HG03442 (cell line): ENCODE results near the gene TUBB3.
"Not testable (repeated sequence)": the region's sequence is repeated elsewhere in the genome, so short reads cannot be mapped to it uniquely, and the experiment has no call there.

Source experiments
- ATAC-seq: cut with Tn5 transposase; IDR thresholded peaks from one replicate; pipeline ENCODE4 v1.9.1; 2021; ENCODE audit warnings: mild to moderate bottlenecking, moderate library complexity; ENCODE audit not compliant: unreplicated experiment

The TUBB3 gene

DNA sequence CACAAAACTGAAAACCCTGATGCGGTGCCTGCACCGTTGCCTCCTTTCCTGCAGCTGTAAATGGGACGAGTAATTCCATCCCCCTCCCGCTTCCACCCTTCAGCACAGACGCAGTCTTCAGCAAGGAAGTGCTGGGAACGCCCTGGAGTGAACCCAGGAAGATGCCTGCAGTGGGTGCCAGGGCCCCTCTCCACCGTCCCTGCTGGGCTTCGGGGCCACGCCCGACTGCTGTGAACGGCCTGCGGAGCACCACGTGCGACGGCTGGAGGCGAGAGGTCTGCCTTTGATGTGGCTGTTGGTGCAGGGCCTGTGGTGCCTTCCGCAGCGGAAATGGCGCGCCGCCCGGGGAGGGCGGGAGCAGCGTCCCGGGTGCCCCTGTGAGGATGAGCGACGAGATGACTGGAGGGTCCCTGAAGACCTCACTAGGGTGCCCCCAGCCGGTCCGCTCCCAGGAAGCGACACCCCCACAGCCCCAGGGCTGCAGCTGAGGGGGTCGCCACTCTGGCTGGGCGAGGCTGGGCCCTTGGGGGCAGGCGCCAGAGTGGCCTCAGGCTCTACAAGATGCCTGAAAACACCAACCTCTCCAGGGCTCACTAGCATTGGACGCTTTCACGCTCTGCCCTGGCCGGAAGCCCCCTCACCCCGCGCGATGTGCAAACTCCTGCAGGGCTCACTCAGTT is 5.2 kb upstream of the TUBB3 start:
- peak; percentile 62 for ATAC-seq

DNA sequence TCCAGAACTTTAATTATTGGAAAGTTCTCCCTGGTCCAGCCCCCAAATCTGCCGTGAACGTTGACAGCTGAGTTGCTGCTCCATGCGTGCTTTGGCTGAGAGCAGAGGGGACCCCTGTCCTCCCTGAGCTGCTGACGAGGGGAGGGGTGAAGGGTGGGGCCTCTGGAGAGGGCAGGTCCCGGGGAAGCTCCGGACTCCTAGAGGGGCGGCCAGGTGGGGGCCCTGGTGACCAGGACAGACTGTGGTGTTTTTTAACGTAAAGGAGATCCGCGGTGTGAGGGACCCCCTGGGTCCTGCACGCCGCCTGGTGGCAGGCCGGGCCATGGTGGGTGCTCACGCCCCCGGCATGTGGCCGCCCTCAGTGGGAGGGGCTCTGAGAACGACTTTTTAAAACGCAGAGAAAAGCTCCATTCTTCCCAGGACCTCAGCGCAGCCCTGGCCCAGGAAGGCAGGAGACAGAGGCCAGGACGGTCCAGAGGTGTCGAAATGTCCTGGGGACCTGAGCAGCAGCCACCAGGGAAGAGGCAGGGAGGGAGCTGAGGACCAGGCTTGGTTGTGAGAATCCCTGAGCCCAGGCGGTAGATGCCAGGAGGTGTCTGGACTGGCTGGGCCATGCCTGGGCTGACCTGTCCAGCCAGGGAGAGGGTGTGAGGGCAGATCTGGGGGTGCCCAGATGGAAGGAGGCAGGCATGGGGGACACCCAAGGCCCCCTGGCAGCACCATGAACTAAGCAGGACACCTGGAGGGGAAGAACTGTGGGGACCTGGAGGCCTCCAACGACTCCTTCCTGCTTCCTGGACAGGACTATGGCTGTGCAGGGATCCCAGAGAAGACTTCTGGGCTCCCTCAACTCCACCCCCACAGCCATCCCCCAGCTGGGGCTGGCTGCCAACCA is 4.4 kb upstream of the TUBB3 start, which contains the start of gene MC1R:
Gene MC1R (plus strand): TSS at position 410 of the 895 bp plus-strand sequence. CDS start 397 bp downstream, at position 807.
- no peak for ATAC-seq

DNA sequence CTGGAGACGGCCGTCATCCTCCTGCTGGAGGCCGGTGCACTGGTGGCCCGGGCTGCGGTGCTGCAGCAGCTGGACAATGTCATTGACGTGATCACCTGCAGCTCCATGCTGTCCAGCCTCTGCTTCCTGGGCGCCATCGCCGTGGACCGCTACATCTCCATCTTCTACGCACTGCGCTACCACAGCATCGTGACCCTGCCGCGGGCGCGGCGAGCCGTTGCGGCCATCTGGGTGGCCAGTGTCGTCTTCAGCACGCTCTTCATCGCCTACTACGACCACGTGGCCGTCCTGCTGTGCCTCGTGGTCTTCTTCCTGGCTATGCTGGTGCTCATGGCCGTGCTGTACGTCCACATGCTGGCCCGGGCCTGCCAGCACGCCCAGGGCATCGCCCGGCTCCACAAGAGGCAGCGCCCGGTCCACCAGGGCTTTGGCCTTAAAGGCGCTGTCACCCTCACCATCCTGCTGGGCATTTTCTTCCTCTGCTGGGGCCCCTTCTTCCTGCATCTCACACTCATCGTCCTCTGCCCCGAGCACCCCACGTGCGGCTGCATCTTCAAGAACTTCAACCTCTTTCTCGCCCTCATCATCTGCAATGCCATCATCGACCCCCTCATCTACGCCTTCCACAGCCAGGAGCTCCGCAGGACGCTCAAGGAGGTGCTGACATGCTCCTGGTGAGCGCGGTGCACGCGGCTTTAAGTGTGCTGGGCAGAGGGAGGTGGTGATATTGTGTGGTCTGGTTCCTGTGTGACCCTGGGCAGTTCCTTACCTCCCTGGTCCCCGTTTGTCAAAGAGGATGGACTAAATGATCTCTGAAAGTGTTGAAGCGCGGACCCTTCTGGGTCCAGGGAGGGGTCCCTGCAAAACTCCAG is 3.4 kb upstream of the TUBB3 start:
- ATAC-seq: no peak

DNA sequence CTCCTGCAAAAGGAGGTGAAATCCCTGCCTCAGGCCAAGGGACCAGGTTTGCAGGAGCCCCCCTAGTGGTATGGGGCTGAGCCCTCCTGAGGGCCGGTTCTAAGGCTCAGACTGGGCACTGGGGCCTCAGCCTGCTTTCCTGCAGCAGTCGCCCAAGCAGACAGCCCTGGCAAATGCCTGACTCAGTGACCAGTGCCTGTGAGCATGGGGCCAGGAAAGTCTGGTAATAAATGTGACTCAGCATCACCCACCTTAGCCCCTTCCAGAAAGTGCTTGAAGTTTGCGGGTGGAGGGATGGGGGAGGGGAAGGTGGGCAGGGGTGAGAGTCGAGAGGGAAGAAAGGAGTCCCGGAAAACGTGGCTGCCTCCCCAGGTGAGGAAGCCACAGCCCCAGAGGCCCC is 2.4 kb upstream of the TUBB3 start:
- no peak for ATAC-seq

DNA sequence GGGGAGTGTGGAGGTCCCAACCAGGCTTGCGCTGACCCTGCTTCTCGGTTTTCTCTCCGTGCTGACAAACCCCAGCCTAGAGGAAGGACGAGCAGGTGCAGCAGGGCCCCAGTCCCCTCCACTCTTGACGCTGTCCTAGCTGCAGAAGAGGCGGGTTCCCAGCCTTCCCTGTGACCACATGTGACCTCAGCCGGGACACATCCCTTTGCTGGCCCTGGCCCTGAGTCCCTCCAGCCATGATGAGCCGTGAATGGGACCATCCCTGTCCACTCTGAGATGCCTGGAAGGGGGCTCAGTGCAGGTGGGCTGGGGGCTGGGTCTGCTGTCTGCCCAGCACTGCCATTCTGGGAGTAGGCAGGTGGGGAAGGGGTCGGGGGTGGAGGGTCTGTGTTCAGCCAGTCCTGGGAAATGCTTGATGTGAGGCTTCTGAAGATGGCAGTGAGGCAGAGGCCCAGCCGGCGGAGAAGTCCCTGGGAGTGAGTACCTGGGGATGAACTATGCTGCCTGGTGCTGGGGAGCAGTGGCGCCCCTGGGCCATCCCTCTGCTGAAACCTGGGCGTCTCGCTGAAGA is 1.9 kb upstream of the TUBB3 start:
- ATAC-seq: no peak

DNA sequence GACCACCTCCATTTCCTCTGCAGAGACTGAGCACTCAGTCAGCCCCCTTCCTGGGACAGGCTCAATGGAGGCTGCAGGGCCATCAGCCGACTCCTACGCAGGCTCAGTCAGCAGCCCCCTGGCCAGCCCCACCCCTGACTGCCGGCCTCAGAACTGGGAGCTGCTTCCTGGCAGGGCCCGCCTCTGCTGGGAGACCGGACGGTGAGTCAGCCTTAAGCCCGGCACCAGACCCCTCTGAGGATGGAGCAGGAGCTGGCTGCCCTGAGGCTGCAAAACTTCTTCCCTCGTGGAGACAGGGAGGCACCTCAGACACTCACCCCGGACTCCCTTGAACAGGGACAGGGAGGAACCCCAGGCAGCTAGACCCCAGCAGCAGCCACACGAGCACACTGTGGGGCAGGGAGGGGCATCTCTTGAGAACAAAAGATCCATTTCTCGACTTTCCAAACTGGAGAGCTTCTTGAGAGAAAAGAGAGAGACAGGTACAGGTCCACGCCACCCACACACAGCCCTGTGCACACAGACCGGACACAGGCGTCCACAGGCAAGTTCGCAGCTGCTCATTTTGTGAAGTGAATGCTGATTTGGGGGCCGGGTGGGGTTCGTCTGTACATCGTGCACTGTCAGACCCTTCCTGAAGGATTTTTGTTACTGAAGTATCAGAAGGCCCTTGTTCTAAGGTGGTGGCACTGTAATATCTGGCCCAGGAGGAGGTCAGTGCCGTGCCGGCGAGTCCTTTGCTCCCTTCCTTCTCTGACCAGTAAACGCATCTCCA is 1.3 kb upstream of the TUBB3 start:
- no peak for ATAC-seq

DNA sequence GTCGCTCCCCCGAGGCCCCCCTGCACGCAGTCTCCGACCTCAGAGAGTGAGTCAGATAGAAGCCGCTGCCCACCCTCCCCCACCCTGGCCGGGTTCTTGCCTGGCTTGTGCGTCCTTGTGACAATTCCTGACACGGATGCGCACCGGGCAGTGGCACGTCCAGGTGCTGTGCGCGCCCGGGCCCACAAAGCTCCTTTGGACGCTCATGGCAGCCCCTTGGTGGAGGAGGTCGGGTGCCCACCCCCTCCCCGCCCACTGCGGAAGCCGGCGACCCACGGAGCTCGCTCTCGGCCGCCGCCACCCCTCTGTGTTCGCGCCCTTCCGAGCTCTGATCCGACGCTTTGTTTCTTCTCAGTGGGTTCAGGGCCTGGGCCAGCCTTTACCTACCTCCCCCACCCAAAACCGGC is 662 bp upstream of the TUBB3 start:
- ATAC-seq: no peak

DNA sequence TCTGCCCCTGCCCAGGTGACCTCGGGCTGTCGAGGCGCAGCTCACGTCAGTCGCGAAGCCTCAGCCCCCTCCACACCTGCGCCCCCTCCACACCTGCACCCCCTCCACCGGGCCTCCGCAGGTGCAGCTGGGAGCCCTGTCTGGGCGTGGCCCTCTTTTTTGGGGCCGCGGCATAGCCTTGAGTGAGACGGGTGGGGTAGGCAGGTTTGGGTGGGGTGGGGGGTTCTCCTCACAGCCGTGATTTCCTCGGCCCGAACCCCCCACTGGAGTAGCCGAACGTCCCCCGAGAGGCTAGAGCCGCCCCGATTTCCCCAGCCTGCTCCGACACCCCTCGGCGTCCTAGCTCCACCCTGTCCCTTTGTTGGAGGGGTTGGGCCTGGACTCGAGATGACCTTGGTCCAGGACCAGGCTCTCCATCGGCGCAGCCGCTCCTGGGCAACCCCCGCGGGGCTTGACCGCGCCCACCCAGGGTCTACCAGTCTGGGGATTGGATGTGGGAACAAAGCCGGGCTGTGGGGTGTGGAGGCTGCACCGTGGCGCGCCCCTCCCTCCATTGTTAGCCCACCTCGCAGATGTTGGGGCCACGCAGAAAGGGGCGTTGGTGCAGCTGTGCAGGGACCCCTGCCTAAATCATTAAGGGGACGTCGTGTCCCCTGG is 626 bp downstream of the TUBB3 start:
- ATAC-seq: no peak

DNA sequence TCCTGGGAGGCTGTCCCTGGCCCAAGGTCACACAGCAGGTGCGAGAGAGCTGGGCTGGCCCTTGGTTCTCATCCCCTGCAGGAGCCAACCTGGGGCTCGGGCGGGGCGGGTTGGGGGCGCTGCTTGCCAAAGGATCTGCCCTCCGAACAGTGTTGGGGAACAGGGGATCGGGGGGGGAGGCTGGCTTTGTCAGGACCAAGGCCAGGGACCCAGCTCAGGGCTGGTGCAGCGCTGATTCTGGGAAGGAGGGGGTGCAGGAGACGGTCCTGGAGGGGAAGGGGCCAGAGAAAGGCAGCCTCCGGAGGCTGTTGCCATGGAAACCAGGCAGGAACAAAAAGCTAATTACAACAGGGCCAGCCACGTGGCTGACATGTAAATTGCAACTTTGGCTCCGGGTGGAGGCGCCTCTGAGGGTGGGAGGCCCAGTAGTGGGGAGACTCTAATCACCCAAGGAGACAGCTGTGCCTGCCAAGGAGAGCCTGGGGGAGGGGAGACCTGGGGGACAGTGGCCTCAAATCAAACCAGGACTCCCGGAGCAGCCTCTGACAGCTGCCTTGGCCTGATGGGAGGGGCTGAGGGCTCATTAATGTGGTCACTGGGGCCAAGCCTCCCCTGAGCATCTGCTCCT is 1.3 kb downstream of the TUBB3 start:
- no peak for ATAC-seq

DNA sequence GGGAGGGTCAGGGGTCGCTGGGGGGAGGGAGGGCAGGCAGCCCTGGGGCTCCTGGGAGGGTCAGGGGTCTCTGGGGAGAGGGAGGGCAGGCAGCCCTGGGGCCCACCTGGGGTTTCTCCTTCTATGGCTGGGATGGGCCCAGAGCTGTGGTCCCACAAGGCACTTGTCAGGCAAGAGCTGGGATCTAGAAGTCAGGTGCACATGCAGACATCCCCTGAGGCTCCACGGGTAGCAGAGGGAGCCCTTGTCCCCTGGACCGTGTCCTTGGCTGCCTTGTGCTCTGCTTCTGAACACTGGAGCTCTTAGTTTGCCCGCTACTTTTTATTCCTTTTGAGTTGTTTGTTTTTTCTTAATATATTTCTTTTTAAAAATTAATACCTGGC is 1.8 kb downstream of the TUBB3 start:
- no peak for ATAC-seq

DNA sequence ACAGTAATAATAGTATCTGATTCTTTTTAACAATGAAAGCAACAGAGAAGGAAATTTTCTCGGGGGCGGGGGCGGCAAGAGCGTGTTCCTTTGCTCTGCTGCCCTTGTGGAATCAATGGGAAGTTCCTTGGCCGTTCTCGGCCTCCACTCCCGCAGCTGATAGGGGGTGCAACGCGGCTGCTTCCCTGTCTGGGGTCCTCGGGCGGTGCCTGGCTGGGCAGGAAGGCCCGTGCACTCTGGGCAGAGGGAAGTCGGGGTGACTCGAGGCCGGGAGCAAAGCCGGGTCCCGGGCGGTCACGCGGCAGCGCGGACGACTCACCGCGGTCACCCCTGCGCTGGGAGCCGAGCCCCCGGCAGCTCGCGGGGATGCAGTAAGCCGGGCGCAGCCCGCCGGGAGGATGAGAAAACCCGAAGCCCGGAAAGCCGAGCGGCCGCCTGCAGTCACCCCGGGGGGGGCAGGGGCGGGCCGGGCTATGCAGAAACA is 2.5 kb downstream of the TUBB3 start:
- no peak for ATAC-seq

DNA sequence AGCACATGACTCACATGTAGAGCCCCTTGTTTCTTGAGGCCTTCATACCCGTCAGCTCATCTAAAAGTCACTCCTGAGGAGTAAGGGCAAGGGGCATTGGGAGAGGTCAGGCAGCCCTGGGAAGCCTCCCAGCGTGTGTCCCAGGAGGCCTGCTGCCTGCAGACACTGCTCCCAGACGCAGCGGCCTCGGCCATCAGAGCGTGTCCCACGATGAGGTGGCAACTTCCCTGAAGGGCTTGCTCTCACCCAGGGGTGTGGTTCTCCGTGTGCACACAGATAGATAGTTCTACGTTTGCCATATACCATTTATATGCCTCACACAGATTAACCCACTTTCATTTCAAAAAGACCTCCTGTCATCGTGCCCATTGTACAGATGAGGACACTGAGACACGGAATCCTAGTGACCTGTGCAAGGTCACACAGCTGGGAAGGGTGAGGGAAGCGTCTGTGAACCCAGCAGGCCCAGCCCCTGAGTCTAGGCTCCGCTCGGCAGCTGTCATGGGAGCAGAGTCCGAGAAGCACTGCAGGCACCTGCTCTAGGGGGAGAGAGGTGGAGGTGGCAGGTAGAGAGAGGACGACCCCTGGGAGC is 8.3 kb downstream of the TUBB3 start:
- no peak for ATAC-seq

DNA sequence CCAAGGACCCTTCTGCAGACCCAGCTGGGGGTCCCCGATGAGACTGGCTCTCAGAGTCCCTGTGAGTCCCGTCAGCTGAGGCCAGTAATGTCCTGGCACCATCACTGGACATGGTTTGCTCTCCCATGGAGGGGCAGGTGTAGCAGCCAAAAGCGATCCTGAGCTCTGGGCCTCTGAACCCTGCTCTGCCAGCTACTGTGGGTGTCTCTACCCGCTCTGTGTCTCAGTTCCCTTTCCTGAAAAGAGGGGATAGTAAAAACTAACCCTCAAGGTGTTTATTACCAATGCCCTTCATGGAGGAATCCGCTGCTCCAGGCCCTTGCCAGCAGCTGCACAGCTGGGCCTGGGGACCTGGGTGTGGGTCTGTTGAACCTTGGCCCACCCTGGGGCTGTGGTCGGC is 8.8 kb downstream of the TUBB3 start:
- no peak for ATAC-seq

DNA sequence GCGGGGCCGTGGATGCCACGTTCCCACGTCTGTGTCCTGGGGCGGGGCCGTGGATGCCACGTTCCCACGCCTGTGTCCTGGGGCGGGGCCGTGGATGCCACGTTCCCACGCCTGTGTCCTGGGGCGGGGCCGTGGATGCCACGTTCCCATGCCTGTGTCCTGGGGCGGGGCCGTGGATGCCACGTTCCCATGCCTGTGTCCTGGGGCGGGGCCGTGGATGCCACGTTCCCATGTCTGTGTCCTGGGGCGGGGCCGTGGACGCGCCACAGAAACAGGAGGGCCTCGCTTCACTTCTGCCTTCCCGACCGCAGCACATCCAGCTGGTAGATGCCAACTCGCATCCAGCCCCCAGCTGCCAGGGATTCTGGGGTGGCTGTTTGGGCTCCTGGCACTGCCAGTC is 10.9 kb downstream of the TUBB3 start:
- ATAC-seq: not testable (repeated sequence)

DNA sequence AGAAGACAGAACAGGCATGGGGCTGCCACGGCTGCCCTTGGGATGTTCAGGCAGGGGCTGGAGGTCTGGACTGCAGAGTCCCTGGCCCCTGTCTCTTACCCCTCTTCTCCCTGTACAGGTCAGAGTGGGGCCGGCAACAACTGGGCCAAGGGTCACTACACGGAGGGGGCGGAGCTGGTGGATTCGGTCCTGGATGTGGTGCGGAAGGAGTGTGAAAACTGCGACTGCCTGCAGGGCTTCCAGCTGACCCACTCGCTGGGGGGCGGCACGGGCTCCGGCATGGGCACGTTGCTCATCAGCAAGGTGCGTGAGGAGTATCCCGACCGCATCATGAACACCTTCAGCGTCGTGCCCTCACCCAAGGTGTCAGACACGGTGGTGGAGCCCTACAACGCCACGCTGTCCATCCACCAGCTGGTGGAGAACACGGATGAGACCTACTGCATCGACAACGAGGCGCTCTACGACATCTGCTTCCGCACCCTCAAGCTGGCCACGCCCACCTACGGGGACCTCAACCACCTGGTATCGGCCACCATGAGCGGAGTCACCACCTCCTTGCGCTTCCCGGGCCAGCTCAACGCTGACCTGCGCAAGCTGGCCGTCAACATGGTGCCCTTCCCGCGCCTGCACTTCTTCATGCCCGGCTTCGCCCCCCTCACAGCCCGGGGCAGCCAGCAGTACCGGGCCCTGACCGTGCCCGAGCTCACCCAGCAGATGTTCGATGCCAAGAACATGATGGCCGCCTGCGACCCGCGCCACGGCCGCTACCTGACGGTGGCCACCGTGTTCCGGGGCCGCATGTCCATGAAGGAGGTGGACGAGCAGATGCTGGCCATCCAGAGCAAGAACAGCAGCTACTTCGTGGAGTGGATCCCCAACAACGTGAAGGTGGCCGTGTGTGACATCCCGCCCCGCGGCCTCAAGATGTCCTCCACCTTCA is 11.7 kb downstream of the TUBB3 start:
- ATAC-seq: no peak

DNA sequence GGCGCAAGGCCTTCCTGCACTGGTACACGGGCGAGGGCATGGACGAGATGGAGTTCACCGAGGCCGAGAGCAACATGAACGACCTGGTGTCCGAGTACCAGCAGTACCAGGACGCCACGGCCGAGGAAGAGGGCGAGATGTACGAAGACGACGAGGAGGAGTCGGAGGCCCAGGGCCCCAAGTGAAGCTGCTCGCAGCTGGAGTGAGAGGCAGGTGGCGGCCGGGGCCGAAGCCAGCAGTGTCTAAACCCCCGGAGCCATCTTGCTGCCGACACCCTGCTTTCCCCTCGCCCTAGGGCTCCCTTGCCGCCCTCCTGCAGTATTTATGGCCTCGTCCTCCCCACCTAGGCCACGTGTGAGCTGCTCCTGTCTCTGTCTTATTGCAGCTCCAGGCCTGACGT is 12.5 kb downstream of the TUBB3 start:
- not testable (repeated sequence) for ATAC-seq

DNA sequence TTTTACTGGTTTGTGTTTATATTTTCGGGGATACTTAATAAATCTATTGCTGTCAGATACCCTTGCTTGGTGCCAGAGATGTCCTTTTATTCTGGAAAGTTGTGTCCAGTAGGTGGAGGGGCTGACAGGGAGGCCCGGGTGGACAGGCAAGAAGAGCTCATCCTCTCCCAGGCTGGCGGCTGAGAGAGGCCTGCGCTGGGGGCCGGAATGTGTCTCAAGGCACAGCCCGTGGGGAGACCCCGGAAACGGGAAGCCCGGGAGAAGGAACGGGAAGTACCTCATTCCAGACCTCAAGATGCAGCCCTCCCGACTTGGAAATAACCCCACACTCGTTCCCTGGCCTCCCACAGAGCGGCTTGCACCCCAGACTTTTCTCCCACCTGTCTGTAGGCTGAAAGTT is 12.9 kb downstream of the TUBB3 start:
- no peak for ATAC-seq

DNA sequence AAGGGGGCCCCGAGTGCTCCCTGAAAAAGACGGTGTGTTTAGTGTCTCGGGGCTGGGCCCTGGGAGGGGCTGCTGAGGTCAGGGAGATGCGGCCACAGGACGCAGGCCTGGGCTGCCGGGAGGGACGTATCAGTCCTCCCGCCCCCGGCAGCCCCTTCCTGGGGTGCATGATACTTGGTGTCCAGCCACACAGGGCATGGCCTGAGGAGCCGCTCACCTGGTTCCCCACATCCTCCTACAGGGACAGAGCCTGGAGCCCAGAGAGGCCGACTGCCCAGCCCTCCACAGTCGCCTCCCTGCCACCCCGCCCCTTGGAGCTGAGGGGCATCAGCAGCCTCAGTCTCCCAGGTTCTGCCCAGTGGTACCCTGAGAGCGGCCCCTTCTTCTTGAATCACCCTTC is 13.4 kb downstream of the TUBB3 start:
- ATAC-seq: no peak
